ENCODE measurements around the gene SMYD2.
"Not testable (repeated sequence)": the region's sequence is repeated elsewhere in the genome, so short reads cannot be mapped to it uniquely, and the experiment has no call there.

The SMYD2 gene

DNA sequence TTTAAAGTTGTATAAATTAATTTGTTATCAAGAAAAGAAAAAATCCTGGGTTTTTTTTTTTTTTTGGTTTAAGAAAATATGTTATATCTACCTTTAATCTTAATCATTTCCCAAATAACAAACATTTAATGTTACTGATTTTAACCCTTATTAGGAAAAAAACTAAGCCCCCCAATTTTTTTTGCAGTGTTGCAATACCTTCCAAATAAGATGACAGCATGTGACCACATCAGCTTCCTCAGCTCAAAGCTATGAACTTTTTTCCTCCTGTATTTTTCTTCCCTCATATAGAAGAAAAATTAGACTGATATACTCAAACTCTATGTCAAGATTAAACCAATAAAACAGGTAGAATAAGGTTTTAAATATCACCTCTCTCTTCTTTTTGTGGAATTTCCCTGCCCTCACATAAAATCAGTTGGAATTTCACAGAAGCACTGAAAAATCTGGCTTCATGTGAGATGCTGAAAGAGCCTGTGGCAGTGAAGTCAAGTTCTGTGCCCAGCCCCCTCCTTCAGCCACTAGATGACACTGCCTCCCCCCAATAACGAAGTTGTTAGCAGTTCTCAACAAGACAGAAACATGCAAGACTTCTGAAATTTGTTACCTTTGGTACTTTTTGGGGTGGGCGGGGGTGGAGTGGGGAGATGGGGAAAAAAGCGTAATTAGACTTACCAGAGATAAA is 9.6 kb upstream of the SMYD2 start:
- no peak overlapping the region for H3K27ac ChIP-seq
- no peak for DNase-seq (ENCODE audit: low read depth, low spot score)

DNA sequence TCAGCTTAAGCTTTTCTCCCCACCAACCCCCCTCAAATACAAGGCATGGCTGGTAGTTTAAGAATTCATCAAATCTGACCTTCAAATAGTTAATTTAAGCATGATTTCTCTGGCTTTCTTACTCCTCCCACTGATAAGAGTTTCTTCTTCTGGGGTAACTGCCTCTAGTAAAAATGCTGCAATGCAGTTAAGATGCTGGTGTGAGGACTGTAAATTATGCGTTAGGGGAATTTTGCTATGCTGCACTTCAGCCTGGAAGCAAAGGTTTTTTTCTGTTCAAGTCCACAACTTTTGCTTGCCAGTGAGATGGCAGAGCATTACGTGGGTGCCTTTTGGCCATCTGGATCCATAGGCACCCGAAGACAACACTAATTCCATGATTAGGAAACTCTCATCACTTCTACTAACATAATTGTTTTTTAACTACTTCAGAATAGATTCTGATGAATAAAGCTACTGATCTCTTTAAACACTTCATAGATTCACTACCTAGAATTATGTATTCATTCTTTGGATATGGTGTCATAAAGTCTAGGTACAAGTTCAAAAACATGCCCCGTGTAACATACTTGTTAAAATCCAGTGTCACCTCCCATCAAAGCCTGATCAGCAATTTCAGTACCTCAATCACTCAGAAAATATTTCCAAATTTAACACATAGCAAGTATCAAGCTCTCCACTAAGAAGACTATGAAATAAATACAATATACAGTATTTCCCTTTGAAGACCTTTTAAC is 8.8 kb upstream of the SMYD2 start:
- no peak for DNase-seq (ENCODE audit: low read depth, low spot score)
- H3K27ac ChIP-seq = no peak overlapping the region

DNA sequence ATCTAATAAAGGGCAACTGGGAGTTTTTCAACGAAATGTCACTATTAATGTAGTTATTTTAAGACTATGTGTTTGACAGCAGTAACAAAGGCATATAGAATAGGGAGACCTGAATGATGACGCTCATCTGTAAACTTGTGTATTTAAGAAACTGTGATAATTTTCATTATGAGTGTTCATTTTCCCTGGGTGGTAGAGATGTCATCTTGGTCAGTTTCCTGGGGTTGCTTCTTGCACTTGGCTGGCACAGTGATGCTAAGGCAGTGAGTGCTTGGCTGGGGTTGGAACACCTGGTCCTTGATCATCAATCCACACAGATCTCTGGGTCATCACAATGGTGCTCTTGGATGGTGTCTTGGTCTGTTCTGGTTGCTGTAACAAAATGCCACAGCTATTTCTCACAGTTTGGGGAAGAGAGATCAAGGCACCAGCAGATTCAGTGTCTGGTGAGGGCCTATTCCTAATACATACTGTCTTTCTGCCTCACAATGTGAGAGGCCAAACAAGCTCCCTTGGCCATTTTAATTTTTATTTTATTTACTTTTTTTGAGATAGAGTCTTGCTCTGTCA is 7.9 kb upstream of the SMYD2 start:
- no peak for DNase-seq (ENCODE audit: low read depth, low spot score)

DNA sequence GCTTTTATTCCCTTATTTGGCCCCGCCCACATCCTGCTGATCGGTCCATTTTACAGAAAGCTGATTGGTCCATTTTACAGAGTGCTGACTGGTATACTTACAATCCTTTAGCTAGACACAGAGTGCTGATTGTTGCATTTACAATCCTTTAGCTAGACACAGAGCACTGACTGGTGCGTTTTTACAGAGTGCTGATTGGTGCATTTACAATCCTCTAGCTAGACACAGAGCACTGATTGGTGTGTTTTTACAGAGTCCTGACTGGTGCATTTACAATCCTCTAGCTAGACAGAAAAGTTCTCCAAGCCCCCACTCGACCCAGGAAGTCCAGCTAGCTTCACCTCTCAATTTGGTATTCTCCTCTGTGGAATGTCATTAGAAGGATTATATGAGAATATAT is 5.3 kb upstream of the SMYD2 start:
- not testable (repeated sequence) for DNase-seq (ENCODE audit: low read depth, low spot score); H3K27ac ChIP-seq

More for the DNA sequence above, 7.9 kb upstream of the SMYD2 start:
- H3K27ac ChIP-seq = no peak overlapping the region

DNA sequence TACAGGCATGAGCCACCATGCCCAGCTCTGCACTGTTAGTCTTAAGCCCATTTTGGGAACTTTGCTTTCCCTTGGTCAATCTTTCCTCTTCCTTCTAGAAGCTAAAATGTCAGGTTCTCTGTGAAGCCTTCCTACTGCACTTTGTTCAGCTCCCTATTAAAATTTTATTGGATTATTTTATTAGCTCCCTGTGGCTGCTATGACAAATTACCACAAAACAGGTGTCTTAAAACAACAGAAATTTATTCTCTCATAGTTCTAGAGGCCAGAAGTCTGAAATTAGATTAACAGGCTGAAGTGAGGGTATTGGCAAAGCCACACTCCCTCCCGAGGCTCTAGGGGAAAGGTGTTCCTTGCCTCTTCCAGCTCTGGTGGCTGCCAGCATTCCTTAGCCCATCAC is 4.2 kb upstream of the SMYD2 start:
- no peak for DNase-seq (ENCODE audit: low read depth, low spot score)
- H3K27ac ChIP-seq = no peak overlapping the region

DNA sequence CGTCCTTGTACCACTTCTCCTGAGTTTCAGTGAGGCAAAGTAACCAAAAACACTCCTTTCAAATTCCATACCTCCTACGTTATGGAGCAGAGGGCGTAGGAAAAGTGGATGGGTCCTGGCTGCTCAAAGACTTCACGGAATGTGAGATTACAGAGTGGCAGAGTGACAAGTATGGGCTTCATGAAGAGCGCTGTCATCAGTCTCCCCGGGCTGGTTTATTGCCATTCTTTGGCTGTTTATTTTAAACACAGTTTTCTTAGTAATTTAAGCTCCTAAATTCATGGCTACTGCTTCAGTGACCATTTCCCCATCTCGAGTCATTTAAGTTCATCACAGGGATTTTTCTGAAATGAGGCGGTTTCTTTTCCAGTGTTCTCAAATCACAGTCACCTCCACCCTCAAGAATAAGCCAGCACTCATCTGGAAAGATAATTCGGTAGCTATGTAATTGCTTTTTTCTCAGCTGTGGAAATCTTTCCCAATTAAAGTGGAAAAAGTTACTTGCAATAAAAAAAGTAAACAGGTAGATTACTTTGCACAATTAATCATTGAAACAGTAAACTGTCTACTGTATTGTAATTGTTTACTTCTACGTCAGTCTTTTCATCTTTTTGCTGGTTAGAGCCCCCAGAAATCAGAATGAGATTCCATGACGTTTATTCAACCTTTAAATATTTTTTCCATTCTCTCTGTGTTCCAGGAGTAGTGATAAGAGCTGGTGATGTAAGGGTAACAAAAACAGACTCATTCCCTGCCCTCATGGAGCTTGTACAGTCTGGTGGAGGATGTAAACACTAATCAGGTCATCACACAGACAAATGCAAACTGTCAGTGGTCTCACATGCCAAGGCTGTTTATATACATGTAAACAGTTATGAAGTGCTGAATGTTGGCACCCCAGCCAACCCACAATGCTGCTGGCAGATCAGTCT is 3.0 kb upstream of the SMYD2 start:
- no peak for DNase-seq (ENCODE audit: low read depth, low spot score)
- H3K27ac ChIP-seq = no peak overlapping the region

DNA sequence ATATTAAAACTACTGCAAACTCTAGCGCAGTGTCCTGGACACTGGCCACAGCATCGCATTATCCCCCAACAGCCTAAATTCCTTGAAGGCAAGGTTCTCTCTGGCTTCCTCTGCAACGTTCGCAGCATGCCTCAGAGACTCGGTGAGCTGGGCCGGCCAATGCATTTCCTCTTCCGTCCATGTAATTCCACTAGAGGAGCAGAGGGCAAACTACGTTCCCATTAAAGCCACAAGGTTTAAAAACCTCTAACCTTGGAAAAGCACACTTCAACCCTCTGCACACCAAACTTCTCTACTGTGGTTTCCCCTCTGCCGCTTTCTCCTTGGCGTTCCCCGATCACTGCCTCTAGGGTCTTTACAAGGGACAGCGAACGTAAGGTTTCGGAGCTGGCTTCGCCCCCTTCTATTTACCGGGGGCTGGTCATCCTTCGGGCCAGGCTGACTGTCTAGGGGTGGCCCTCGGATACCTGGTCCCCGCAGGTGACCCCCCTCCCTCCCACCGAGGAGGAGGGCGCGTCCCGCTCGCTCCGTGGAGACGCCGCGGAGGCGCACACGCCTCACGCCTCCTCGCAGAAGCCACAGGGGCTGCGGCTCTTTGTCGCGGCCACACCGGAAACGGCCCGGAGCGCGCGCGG is 456 bp upstream of the SMYD2 start:
- no peak for DNase-seq (ENCODE audit: low read depth, low spot score)
- H3K27ac ChIP-seq = peak overlapping the region; percentile 86

DNA sequence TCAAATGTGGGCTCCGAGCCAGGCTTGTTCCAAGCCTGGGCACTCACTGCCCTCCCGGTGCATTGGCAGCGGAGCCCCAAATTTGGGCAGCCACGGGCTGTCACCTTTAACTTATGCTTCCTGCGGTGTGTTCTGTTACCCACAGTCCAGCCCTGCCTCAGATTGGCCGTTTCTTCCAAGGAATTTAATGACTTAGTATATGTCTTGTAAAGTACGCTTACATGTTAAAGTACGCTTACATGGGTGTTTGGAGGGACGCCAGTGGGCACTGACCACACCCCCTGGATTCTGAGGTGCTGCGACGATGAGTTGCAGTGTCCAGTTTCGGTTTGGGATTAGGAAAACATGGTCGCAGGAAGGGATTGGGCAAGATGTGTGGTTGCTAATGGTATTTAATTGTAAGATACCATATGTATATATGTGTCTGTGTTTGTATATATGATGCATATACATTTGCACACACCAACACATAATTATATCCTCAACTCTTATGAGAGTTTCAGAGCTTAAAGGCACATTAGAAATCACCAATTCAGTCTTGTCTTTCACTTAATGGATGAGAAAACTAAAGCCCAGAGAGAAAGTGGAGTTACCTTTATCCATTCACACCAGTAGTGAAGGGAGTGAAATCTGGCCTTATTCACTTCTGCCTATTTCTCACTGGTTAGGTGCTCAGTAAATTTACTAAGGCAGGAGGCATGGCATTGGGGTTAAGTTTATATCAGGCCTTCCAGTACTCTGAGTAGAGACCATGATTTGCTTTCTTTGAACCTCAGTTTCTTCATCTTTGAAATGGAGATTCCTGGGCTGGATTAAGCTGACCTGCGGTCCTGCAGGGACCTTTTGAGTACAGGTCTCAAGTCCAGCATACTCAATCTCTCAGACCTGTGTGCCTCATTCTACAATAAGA is 1.0 kb downstream of the SMYD2 start:
- DNase-seq (ENCODE audit: low read depth, low spot score) = peak; percentile 33

DNA sequence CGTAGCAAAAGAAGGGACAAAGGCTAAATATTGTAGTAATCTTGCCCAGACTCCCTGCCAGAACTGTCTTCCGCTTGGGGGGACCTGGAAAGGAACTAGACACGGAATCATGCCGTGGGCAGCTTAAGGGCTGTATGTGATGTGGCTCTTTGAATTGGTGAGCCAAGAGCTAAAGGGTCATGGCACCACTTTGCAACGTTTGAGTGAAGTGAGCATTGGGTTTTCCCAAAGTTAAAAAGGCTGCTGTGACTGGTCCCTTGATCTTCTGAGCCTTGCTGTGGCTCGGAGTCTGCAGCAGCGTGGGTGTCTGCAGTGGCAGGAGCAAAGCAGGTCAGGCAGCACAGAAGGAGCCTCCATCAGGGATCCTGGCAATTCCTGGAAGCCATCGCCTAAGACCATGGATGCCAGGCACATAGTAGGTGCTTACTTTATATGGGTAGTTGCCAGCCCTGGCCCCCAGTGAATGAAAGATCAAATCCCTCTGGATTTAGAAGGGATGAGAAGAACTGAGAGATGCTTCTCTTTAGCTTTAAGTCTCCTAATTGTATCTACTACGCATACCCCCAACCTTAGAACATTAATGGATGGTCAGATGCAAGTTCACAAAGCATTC is 1.8 kb downstream of the SMYD2 start:
- no peak overlapping the region for H3K27ac ChIP-seq
- no peak for DNase-seq (ENCODE audit: low read depth, low spot score)

More for the DNA sequence above, 1.0 kb downstream of the SMYD2 start:
- H3K27ac ChIP-seq = peak overlapping the region; percentile 86

DNA sequence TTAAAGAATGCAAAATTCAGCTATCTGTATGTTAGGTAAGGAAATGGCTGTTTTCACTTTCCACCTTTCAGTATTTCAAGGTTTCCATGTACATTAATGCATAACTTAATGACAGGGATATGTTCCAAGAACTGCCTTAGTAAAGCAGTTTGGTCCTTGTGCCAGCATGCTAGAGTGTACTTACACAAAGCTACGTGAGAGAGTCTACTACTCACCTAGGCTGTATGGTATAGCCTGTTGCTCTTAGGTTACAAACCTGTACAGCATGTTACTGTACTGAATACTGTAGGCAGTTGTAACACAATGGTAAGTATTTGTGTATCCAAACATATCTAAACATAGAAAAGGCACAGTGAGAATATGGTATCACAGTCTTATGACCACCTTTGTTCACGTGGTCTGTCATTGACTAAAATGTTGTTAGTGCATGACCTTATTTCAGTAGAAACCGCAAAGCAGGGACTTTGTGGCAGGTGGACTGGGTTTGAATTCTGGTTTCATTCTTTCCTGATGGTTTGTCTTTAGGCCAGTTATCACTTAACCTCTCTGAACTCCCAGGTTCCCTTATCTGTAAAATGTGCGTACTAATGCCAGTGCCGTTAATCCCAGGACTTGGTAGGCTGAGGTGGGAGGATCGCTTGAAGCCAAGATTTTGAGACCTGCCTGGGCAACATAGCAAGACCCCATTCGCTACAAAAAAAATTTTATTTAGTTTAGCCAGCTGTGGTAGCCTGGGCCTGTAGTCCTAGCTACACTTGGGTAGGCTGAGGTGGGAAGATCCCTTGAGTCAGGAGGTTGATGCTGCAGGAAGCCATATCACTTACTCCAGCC is 4.9 kb downstream of the SMYD2 start:
- H3K27ac ChIP-seq = no peak overlapping the region
- DNase-seq (ENCODE audit: low read depth, low spot score) = no peak

DNA sequence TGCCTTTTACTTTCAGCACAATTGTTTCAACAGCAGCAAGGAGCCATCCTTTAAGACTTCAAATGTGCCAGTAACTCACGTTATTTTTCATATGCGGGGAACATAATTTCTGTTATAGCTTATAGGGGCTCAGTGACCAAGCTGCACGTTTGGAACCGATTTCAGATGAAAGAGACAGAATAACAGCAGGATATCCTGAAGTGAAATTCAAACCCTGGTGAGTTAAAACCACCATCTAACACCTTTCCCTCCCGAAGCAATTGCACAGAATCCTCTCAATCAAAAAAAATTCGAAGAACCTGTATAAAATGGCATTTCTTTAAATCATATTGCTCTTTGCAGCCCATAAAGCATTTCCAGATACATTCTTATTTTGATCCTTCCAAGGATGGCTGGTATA is 6.9 kb downstream of the SMYD2 start:
- DNase-seq (ENCODE audit: low read depth, low spot score) = no peak
- H3K27ac ChIP-seq = no peak overlapping the region

DNA sequence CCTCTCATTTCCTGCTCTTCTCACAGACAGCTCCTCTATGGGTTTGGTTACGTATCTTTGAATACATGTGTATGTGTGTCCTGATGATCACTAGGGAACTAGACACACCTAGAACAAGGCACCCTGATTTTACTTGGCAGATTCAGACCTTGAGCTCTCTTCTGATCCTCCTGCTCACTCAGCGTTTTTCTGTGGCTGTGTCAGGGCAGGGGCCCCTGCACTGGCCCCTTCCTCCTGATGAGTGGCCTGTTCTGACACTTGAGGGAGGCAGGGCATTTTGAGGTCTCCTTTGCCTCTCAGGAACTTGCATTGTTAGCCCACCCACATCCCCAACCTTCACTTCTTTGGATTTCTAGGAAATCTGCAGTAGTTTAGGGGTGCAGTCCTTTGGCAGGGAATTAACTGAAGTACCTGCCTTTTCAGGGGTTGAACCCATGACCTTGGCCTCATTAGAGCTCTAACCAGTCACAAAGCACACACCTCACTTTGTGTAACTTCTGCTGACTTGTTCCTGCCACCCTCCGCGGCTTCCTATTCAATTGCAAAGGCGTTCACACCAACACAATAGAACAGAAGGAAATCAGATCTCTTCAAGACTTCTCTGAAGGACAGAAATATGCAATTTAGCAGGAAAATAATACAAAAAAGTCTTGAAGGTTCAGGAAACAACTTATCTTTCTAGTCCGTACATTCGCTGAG is 8.8 kb downstream of the SMYD2 start:
- H3K27ac ChIP-seq = no peak overlapping the region
- DNase-seq (ENCODE audit: low read depth, low spot score) = no peak

DNA sequence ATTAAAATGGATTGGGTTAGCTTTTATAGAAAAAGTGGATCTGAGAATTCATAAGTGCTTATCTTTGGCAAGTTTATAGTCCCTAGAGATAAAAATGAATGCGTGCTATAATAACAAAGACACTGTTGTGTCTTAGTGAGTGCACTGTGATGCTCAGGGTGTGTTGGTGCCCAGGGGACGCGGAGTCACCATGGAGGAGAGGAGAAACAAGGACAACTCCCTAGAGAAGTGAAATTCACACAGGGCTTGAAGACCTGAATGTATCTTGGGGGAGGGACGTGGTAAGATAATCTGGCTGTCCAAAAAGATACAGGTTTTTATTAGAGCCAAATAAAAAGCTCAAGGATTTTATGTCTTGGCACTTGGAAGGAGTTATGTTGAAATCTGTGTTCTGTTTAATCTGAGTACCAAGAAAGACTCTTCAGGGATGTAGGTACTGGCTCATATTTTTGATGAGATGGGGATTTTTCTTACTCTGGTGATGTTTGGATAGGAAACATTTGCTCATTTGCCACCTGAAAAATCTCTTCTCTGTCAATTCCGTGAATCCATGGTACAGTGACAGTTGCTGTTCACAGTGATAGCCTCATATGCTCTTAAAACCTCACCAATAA is 9.6 kb downstream of the SMYD2 start:
- no peak overlapping the region for H3K27ac ChIP-seq
- no peak for DNase-seq (ENCODE audit: low read depth, low spot score)

DNA sequence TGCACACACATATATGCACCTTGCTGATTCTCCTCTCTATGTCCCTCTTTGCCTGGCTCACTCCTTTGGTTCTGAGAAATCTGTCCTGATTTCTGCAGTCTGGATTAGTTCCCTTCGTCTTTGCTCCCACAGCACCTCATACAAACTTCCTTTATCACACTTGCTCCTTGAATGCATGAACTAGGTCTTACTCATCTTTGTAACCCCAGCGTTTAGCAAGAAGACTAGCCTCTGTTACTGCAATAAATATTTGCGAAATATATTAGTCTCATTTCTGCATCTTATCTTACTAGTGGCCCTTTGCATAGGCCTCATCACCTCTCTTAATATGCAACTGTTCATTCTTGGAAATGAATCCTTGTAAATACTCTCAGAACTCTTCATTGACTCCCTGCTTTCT is 11.4 kb downstream of the SMYD2 start:
- H3K27ac ChIP-seq = no peak overlapping the region
- DNase-seq (ENCODE audit: low read depth, low spot score) = no peak

DNA sequence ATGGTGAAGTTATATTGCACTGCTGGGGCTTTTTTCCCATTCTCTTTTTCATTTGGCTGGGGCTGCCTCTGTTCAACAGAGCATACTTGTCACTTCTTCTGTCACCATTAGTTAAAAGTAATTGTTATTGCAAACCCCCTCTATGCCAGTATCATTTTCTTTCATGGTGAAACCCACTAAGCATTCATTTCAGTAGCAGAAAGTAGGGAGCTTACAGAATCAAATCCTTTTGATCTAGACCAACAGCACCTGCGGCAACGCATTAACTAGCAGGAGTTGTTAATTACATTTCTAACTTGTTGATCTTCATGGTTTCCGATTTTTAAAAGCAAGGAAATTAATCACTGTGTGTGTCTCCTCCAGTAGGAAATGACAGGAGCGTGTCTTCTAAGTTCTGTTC is 15.0 kb downstream of the SMYD2 start:
- no peak for DNase-seq (ENCODE audit: low read depth, low spot score)
- no peak overlapping the region for H3K27ac ChIP-seq

DNA sequence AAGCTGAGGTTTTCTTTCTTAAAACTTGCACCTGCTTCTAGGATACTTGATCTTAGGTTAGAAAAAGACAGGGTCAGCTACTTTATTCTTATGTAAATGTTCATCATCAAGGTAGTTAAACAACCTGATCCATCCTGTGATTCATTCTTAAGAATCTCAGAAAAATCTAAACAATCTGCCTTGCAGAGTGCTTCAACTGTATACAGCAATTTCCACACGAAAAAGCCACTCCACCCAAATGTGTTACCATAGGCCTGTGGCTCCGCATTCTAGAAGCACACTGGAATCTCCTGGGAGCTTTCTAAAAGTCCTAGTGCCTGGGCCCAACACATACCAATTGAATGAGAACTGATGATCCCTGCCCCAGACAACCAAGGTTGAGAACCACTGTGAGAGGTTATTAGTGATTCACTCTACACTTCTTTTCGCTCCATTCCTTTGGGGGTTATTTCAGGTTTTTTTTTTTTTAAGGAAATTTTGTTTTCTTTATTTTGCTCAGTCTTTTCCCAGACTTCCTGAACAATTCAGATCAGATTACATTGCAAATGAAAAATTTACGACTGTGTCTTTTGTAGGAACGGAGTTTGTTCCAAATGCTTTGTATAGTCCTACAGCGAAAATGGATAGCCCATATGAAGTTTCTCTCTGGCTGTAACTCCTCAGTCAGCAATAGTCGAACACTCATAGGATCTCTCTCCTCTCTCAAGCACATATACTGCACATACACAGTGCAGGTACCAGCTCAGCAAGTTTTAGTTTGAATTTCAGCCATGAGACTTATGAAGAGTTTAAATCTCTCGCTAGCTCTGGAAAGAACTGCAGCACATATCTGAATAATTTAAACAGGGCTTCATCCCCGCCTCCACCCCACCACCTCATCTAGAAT is 16.1 kb downstream of the SMYD2 start:
- peak overlapping the region; percentile 35 for H3K27ac ChIP-seq
- no peak for DNase-seq (ENCODE audit: low read depth, low spot score)

All from epithelial cell of prostate (primary cell).